Embryonic facial prominence (tissue), 1 donor: ENCODE data around the gene ZNF138.
"Not testable (repeated sequence)": the region's sequence is repeated elsewhere in the genome, so short reads cannot be mapped to it uniquely, and the experiment has no call there.

ENCODE experiments used
- DNase-seq: peaks from one replicate; pipeline ENCODE4 v3.0.0-alpha.2; 2016; ENCODE audit errors: extremely low spot score

Gene ZNF138

DNA sequence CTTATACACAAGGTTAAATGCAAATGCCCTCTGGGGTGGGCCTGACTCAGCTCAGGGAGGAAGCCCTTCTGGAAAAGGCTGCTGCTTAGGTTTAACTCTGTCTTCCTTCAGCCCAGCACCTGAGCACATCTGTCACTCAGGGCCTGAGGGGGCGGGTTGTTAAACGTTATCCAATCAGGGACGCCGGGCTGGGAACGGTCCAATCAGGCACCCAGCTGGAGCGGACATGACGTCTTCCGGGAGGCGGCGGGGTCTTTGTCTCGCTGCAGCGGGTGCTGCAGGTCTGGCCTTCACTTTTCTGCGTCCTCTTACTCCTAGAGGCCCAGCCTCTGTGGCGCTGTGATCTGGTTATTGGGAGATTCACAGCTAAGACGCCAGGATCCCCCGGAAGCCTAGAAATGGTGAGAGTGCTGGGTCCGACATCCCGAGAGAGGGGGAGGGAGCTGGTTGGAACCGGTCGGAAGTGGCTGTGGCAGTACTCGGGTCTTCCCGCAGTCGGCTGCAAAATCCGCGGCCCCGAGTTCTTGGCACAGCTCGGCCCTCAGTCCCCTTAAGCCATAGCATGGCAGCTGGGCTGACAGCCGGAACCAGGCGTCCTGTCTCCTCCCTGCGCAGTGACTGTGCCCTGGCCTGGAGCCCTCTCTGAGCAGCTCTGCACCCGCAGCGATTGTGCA lies at the start of gene ZNF138:
Gene ZNF138, plus strand, starts transcription at position 258 of the 674 bp plus-strand sequence. Its CDS starts 141 bp downstream, at position 399.
- peak; percentile 92 for DNase-seq

DNA sequence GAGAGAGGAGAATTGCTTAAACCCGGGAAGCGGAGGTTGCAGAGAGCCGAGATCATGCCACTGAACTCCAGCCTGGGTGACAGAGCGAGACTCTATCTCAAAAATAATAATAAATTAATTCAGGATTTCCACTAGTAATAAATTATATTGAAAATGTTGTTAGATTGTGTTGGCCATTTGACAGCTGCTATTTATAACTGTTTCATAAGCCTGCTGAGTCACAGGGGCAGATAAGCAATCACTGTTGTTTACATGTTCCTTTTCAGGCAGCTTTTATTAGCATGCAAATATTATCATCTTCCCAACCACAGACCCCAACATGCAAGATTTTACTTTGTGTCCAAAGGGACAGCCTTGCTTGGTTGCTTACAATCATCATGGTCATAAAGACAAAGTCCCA lies 49.5 kb upstream of the ZNF138 start:
- no peak for DNase-seq

DNA sequence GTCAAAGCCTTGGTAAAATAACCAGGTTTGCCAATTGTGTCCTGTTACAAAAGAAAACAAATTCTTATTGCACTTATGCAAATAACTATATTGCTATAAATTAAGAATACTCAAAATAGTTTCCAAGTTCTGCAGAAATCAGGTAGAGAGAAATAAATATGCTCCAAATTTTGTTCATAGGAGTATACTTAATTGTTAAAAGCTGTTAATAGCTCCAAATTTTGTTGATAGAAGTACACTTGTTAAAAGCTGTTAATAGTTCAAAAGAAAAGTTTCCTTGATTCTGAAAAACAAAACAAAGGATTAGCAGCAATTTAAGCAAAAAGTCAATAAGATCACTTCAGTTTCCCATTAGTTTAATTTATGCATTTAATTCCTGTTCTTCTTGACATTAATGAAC lies 46.4 kb upstream of the ZNF138 start:
- DNase-seq, result no peak

DNA sequence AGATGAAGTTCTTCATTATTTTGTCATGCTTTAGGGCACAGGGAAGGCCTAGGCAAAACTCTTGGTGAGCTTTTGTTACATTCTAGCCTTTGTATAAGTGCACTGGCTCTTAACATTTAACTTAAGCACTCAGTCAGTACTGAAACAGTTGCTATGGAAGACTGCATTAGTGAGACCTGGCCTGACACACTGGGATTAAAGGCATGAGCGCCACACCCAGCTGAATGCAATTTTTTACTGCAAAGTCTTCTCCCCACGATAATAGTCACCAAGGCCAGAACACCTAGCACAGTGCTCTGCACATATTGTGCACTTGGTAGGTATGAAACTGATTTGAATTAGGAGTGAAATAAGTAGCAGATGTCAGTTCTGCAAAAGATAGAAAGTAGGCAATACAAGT lies 41.2 kb upstream of the ZNF138 start:
- no peak for DNase-seq

DNA sequence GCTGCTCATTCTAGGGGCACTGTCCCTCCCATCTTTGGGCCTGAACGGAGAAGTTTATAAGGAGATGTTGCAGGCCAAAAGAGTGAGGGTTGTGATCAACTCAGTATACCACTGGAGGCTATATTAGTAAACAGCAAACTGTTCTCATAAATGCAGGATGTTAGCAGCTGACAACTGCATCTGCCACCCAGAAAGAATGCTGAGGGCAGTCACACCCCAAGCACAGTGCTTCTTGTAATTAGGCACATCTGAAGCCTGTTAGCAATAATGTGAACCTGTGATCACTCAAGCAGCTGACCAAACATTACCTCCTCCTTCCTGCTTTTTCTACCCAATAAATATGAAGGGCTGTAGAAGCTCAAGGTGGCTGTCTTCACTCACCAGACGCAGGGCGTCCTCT lies 38.4 kb upstream of the ZNF138 start:
- DNase-seq, result no peak

DNA sequence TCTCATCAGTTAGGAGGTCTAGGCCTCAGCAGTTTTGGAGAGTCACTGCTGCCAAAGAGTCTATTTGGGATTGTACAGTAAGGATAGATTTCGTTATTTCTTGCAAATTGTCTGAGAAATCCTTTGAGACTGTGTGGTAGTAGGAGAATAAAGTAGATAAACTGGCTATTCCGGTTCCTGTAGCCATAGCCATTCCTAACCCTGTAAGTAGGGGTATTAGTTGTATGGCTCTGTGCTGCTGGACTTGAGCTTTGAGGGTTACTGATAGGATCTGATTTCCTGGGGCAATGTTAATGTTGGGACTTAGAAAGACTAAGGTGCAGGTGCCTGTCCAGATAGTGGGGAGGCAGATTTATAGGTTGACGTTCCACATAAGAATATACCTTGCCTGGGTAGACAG lies 36.1 kb upstream of the ZNF138 start:
- DNase-seq, result no peak

DNA sequence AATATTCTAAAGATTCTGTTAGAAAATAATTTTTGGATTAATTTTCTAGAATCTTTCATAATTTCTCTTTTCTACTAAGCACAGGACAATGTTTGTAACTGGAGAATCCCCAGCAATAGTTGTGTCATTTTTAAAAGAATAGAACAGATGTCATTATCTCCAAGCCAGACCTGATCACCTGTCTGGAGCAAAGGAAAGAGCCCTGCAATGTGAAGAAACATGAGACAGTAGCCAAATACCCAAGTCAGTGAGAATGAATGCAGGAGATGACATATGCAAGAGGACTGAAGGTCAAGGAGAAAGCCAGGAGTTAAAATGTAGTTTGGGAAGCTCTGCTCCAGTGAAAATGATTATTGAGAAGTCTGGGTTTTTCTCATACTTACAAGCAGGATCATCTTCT lies 25.4 kb upstream of the ZNF138 start:
- no peak for DNase-seq

DNA sequence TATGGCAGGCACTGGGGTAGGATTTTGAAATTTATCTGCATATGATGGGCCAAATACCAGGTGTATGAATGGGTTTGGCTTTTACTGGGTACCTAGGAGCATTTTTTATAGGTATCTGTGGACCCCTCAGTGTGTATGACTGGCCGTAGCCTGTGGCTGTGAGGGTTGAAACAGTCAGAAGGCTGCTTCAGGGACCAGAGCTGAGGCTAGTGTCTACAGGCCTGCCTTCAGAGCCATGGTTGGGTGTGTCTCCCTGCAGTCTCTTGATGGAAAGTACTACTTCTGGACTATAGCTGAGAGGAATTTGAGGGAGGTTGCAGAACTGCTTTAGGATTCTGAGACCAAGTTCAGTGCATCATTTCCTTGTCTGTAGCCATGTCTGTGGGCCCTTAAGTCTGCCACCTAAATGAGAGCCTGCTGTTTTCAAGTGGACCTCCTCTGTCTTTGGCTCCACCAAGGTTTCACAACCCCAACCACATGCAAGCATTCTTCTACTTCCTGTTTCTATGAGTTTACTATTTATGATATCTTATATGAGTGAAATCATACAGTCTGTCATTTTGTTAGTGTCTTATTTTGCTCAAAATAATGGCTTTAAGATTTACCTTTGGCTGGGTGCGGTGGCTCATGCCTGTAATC lies 19.9 kb upstream of the ZNF138 start:
- DNase-seq, result no peak

DNA sequence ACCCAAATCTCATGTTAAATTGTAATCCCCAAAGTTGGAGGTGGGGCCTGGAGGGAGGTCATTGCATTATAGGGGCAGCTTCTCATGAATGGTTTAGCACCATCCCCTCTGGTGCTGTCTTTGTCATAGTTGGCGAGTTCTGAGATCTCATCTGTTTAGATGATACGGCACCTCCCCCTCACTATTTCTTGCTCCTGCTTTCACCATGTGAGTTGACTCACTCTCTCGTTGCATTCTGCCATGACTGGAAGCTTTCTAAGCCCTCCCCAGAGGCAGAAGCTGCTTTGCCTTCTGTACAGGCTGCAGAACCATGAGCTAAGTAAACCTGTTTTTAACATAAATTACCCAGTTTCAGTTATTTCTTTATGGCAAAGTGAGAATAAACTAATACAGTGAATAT lies 18.9 kb upstream of the ZNF138 start:
- DNase-seq, result no peak

DNA sequence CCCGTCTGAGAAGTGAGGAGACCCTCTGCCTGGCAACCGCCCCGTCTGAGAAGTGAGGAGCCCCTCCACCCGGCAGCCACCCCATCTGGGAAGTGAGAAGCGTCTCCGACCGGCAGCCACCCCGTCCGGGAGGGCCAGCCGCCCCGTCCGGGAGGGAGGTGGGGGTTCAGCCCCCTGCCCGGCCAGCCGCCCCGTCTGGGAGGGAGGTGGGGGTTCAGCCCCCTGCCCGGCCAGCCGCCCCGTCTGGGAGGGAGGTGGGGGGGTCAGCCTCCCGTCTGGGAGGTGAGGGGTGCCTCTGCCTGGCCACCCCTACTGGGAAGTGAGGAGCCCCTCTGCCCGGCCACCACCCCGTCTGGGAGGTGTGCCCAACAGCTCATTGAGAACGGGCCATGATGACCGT lies 9.4 kb upstream of the ZNF138 start:
- DNase-seq, result not testable (repeated sequence)

DNA sequence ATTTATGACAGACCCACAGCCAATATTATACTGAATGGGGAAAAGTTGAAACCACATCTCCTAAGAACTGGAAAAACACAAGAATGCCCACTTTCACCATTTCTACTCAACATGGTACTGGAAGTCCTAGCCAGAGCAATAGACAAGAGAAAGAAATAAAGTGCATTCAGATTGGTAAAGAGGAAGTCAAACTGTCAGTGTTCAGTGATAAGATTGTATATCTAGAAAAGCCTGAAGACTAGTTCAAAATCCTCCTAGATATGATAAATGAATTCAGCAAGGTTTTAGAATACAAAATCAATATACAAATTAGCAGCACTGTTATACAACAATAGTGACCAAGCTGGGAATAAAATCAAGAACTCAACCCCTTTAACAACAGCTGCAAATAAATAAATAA lies 6.9 kb upstream of the ZNF138 start:
- no peak for DNase-seq

DNA sequence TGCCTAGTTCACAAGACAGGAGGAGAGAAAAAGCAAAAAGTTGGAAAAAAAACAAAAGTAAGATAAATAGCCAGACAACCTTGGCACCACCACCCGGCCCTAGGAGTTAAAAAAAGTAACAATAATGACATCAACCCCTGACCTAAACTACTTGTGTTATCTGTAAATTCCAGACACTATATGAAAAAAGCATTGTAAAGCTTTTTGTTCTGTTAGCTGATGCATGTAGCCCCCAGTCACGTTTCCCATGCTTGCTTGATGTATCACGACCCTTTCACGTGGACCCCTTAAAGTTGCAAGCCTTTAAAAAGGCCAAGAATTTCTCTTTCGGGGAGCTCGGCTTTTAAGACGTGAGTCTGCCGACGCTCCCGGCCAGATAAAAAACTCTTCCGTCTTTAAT lies 5.0 kb upstream of the ZNF138 start:
- DNase-seq, result not testable (repeated sequence)

DNA sequence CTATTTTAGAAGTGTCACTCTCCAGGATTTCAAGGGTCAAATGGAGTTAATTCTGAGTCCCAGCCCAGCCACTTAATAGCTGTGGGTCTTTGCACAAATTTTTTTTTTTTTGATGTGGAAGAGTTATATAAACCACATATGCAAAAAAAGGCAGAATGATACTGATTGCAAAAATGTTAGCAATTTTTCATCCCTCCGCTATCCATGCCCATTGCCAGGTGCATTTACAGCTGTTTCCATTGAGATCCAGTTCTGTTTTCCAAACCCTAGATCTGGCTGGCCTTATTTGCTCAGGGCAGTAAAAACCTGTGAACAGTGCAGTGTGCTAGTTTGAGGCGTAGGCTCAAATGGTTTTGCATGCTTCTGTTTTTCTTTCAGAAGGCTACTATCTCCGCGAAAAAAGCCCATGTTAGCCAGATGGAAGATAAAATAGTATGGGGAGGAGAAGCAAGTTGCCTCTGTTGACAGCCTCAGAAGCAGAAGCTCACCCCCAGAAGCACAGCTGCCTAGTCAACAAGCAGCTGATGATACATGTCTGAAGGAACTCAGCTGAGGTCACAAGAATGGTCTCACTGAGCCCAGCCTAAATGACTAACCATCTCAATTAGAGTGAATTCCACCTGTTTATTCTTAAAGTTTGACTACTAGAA lies 997 bp upstream of the ZNF138 start:
- no peak for DNase-seq

DNA sequence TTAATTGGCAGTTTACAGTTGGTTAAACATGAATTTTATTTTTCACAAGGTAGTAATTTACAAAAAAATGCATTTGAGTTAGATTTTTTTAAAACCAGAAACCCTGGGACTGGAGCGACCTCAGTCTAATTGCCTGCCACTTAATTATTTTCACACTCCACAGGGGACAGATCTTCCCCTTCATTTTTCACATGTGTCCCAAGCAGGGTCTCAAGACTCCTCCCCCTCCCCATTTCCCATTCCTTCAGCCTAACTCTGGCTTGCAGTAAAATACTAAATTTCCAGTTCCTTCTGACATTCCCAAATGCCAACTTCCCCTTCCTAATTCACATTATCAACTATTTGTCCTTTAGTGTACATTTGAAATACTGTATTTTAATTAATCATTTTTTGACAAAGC lies 948 bp downstream of the ZNF138 start:
- no peak for DNase-seq

DNA sequence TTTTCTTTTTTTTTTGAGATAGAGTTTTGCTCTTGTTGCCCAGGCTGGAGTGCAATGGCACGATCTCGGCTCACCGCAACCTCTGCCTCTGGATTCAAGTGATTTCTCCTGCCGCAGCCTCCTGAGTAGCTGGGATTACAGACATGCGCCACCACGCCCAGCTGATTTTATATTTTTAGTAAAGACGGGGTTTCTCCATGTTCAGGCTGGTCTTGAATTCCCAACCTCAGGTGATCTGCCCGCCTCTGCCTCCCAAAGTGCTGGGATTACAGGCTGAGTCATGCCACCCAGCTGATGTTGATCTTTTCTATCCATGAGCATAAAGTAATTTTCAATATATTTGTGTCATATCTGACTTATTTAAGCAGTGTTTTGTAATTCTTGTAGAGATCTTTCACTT lies 4.9 kb downstream of the ZNF138 start:
- not testable (repeated sequence) for DNase-seq

DNA sequence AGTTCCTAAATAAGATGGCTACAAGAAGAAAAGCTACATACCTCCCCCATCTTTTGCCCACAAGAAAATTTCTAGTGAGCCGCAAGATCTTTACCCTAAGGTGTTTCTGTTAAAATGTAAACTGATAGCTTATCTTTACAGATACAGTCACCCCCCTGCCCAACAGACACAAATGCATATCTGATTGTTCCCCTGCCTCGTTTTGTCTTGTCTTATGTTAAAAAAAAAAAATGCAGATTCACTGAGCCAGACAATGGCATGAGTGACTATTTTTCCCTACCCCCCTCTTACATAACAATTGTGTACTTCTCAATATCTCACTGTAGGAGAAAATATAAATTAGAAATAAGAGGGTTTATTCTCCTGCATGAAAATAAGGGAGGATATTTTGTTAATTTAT lies 8.5 kb downstream of the ZNF138 start:
- no peak for DNase-seq

DNA sequence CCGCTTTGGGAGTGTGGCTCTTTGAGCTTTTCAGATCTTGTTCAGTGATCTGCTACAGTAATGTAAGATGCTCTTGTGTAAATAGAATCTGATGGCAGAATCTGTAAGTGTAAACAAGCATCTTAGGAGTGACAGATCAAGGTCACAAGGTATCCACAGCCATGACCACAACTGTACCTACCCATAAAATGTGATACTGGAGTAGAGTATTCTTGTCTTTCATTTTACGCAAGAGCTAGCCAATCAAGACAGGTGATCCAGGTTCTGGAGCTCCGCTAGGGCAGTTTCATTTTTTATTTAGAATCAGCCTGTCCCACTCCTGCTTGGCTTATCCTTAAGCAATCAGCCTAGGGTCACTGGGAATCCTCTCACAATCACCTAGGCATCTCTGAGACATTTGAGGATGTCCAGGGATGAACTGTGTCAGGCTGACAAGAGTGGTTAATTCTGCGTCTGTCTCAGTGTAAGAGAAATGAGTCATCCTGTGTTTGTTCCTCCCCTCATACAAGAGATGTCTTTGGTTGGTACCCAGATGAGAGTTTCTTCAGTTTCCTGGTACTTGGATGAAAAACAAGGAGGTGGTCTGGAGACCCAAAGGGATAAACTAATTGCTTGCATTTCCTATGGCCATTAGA lies 13.6 kb downstream of the ZNF138 start:
- no peak for DNase-seq

DNA sequence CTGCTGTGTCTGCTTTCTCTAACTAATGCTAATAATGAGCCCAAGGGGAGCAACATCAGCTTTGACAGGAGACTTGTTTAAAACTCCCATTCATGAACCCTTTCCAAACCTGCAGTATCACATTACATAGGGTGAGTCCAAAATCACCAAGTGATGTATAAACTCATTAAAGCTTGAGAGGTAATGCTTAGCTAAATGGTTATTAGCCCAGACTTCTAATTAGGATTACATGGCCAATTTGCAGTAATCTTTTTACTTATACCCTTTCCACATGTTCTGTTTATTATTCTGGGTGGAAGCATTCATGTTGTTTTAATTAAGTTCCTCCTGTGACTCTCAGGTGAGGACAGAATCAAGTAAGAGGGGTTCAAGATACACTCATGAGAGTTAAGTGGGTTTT lies 17.5 kb downstream of the ZNF138 start:
- DNase-seq, result no peak

DNA sequence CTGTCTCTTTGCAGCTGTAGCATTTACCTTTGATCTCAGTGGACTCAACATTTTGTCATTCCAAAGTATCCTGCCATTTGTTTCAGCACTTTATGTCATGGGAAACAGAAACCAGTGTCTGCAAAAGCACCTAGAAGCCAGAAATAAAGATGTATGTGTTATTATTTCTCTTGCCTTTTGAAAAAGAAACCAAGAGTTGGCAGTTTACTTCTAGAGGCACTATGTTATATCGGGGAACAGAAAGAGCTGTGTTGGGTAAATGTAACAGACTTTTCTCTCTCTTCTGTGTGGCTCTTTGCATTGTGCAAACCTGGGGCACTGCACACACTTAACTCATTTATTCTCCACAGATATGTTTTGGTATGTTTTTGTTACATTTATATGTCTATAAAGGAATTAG lies 36.7 kb downstream of the ZNF138 start:
- no peak for DNase-seq

DNA sequence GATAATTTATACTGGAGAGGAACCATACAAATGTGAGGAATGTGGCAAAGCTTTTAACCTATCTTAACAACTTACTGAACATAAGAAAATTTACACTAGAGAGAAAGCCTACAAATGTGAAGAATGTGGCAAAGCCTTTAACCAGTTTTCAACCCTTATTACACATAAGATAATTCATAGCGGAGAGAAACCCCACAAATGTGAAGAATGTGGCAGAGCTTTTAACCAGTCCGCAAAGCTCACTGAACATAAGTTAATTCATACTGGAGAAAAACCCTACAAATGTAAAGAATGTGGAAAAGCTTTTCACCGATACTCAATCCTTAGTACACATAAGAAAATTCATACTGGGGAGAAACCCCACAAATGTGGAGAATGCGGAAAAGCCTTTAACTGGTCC lies 37.9 kb downstream of the ZNF138 start:
- no peak for DNase-seq

DNA sequence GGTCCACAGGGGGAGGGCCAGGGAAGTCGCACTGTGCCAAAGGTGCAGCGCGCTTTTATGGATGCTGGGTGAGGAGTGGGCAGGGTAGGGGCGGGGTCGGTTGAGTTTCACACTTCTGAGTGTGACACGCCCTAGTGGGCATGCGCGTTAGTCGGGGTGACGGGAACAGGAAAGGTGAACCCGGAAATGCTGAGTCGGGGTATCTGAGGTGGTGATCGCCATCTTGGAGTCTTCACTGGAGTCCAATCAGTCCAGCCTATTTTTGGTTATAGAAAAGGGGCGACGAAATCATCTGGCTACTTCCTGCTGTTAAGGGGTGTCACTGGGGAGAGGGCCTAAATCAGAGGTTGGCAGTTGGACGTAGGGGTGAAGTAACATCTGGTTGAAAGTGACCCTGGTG lies 40.8 kb downstream of the ZNF138 start:
- no peak for DNase-seq

DNA sequence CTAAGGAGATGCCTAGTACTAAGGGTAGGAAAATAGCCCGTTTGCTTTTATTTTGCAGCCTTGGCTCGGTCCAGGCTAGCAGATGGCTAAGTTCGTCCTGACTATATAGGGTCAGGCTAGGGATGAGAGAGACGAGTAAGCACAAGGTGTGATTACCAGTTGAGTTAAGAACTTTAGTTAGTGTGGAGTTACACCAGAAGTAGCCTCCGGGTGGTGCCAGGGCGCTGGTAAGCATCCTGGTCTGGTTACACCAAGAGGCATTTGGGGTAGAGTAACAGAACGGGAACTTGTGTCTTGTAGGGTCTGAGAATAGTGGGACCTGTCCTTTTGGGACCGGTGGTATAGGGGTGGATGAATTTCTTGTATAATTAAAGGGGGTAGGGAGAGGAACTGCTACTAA lies 41.6 kb downstream of the ZNF138 start:
- not testable (repeated sequence) for DNase-seq

DNA sequence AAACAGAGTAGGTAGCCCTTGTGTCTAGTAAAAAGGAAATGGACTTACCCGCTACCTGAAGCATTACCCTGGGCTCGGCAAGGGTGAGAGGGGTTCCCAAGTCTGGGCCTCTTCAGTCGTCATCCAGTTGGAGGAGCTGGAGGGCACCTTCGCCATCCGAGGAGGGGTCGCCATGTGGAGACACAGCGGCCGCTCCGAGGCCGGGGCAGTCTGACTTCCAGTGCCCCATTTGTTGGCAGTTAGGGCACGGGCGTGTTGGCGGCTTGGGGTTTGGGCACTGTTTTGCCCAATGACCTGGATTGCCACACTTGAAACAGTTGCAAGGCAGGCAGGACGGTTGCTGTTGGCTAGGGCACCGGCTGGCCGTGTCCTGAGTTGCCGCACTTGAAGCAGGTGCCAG lies 43.8 kb downstream of the ZNF138 start:
- DNase-seq, result not testable (repeated sequence)
